LHCN-M2 (cell line): Measurements from ENCODE around the gene SNTG2. TPM values are rescaled to one million over a fixed set of nuclear protein-coding genes. Genes with fewer than 3 reads are reported as not detected.
"Not testable (repeated sequence)": the region's sequence is repeated elsewhere in the genome, so short reads cannot be mapped to it uniquely, and the experiment has no call there.

ENCODE experiments used
- DNase-seq: peaks from one replicate; pipeline ENCODE4 v3.0.0-alpha.2; 2012; ENCODE audit warnings: low read depth
- total RNA-seq: library from RNA; depleted of rRNA; stranded (reverse); fragments of >200 nt; gene quantifications from 2 replicates; pipeline ENCODE4 v1.2.3, GENCODE V29; 2014

The SNTG2 gene
- total RNA-seq, 1 experiment from 2014 or later = not detected

DNA sequence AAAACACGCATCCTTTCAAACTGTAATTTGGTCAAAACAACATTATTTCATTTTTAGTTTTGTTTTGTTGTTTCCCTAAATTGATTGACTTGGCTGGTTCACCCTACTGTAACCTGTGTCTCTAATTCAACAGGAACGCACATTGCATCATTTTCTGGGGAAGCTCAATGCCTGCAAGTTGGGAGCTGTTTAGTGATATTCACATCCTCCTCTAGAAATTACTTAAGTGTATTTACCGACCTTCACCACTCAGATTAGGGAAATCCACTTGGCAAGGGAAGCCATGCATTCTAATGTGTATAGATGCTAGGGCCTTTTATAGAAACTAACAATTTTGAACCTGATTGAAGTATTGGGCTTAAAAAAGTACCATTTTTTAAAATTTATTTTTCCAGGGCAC is 455.3 kb downstream of the SNTG2 start:
- DNase-seq = no peak

DNA sequence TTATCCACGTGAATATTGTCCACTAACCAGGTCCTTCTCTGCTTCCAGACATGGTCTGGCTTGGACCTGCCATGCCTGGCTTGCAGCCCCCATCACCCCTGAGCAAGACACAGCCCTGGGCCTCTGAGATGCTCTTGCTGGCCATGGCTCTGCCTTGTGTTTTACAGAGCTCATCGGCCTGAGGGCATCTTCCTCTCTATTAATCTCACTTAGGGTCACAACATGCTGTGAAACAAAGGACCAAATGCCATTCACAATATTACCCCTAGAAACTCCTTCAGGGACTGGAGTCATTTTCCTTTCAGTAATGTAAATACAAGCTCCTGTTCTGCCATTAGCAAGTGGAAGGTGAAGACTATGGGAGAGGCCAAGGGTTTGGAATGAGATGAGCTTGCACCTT is 455.8 kb downstream of the SNTG2 start:
- DNase-seq = no peak

DNA sequence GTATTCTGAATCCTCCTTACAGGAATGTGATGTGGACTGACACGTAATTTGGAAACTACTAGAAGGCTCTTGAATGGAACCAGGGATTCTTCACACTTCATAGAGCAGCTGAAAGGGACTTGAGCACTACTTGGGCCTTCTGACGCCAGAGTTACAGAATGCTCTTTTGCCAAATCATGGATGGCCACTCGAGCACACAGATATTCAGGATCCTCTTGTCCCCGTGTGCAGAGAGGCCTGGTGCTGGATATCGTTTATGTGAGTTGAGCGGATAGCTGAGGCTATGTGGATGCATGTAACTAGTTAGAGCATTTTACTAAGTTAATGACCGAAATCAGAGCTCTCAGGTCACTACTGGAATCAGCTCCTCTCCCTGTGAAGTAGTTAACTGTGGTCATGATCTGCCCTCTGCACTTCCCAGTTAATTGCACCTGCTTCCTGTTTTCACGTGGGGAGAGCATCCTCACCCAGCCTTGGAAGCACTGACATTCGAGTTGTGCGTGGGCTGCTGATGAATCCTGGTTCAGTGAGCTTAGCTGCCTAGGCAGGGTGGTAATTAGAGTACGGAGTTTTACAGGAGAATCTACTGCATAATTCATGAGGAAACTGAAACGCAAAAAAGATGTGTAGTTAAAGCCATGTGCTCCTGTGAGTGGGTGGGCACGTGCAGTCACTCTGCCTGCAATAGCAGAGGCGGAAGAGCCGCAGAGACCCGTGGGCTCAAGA is 457.5 kb downstream of the SNTG2 start:
- DNase-seq = no peak

DNA sequence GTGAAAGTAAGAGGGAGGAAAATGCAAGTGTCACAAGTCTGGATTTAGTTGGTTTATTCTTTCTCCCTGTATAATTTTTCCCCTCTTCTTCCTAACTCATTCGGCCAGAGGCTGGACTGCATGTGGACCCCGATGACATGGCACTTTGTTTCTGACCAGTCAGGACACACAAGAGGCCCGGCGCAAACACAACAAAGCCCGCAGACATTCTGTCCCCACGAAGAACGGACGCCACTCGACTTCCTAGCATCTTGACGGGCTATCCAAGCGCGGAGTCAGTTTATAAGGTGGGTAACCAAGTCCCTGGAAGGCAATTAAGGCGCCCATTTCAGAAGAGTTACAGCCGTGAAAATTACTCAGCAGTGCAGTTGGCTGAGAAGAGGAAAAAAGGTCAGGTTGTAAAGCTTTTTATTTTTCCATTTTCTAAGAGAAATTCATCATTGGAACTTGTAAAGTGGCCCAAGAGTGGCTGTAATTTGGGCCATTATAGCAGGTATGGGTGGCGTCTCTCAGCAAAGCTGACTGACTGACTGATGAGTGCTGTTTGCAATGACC is 462.6 kb downstream of the SNTG2 start, which contains the start of gene TPO:
Gene TPO, plus strand, starts transcription at position 308 of the 555 bp plus-strand sequence. CDS start 946 bp downstream, outside the sequence.
- no peak for DNase-seq

DNA sequence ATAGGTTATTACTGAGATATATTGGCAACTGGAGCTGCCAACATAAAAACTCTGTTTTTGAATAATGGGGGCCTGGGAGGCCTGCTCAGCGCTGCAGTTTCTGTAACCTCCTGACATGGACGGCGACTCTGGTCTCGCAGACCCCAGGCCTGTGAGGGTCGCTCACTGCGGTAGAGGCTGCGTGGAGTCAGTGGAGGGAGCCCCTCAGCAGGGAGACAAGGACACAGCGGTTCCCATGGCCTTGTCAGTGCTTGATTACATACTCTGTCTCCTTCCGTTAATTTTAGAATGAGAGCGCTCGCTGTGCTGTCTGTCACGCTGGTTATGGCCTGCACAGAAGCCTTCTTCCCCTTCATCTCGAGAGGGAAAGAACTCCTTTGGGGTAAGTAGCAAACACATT is 463.5 kb downstream of the SNTG2 start:
- DNase-seq = no peak

DNA sequence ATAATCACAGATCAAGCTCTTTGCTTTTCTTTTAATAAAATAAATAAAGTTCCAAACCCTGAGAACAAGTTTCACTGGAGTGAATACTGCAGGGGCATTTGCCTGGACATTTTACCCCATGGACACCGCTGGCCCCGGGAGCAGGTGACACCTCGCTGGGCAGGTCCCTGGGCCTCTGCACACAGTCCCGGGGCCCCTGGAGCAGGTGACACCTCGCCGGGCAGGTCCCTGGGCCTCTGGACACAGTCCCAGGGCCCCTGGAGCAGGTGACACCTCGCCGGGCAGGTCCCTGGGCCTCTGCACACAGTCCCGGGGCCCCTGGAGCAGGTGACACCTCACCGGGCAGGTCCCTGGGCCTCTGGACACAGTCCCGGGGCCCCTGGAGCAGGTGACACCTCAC is 464.3 kb downstream of the SNTG2 start:
- not testable (repeated sequence) for DNase-seq

DNA sequence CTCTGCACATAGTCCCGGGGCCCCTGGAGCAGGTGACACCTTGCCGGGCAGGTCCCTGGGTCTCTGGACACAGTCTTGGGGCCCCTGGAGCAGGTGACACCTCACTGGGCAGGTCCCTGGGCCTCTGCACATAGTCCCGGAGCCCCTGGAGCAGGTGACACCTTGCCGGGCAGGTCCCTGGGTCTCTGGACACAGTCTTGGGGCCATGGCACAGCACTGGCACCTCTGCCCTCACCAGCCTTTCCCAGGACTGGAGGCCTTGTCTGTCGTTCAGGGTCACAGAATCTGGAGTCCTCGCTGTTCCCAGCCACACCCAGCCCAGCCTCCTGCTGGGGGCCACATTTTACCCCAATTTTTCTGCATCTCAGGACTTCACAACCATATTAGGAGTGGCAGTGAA is 464.9 kb downstream of the SNTG2 start:
- no peak for DNase-seq
